CD1c-positive myeloid dendritic cell (primary cell): Measurements from ENCODE around the gene PCK2.
A peak's percentile ranks its signal among the peaks of the same experiment; 100 is the strongest.

Experiments
- DNase-seq: peaks from one replicate; pipeline ENCODE4 v3.0.0-alpha.2; 2016; ENCODE audit errors: extremely low spot score

PCK2 gene

GRCh38 chr14:24115422-24116127 is 21.5 kb downstream of the PCK2 start:
- no peak for DNase-seq

GRCh38 chr14:24116128-24116814 is 22.2 kb downstream of the PCK2 start:
- no peak for DNase-seq

- DNase-seq = no peak
Measured at GRCh38 chr14:24117179-24117578, 23.1 kb downstream of the PCK2 start.

GRCh38 chr14:24119691-24120090 is 25.6 kb downstream of the PCK2 start:
- DNase-seq = no peak

GRCh38 chr14:24121210-24121609 is 27.1 kb downstream of the PCK2 start:
- no peak for DNase-seq

GRCh38 chr14:24122416-24122815 is 28.3 kb downstream of the PCK2 start:
- no peak for DNase-seq

- no peak for DNase-seq
Measured at GRCh38 chr14:24122898-24123297, 28.8 kb downstream of the PCK2 start.

- no peak for DNase-seq
Measured at GRCh38 chr14:24123424-24124417, 29.6 kb downstream of the PCK2 start.

- no peak for DNase-seq
Measured at GRCh38 chr14:24126939-24127338, 32.8 kb downstream of the PCK2 start.

- DNase-seq = no peak
Measured at GRCh38 chr14:24127673-24128072, 33.6 kb downstream of the PCK2 start.

GRCh38 chr14:24129410-24129998 is 35.4 kb downstream of the PCK2 start:
- no peak for DNase-seq

GRCh38 chr14:24130380-24130716 is 36.2 kb downstream of the PCK2 start, which contains the start of gene FITM1:
FITM1 (plus strand) TSS chr14:24130659; CDS start chr14:24131564, 905 bp downstream.
- DNase-seq = peak; percentile 18

- no peak for DNase-seq
Measured at GRCh38 chr14:24130717-24131548, 36.8 kb downstream of the PCK2 start.

GRCh38 chr14:24131549-24131966 is 37.4 kb downstream of the PCK2 start:
- DNase-seq = no peak

- DNase-seq = no peak
Measured at GRCh38 chr14:24132061-24132685, 38.1 kb downstream of the PCK2 start.

- DNase-seq = no peak
Measured at GRCh38 chr14:24132976-24133375, 38.9 kb downstream of the PCK2 start.

- no peak for DNase-seq
Measured at GRCh38 chr14:24133735-24134134, 39.6 kb downstream of the PCK2 start.

GRCh38 chr14:24135584-24135833 is 41.4 kb downstream of the PCK2 start:
- no peak for DNase-seq

GRCh38 chr14:24135834-24136683 is 41.9 kb downstream of the PCK2 start, which contains the start of gene PSME1:
PSME1 (plus strand) TSS chr14:24136194; CDS start chr14:24136263, 69 bp downstream.
- DNase-seq = peak; percentile 95
